BJ (cell line): ENCODE results near the gene ZNF22. TPM values are rescaled to one million over a fixed set of nuclear protein-coding genes. Genes with fewer than 3 reads are reported as not detected.

ENCODE experiments used
- CTCF ChIA-PET: fragments of 350-600 bp; formaldehyde crosslinking; extraction: SDS; loops from one replicate; lab custom pipeline; 2021; ENCODE audit warnings: antibody characterized with exemption, inconsistent platforms; lab: Yijun Ruan, JAX
- POLR2A ChIA-PET: fragments of 300-600 bp; sonication (Branson Sonifier 250); formaldehyde crosslinking; extraction: SDS; loops from one replicate; lab custom pipeline; 2021; ENCODE audit warnings: antibody characterized with exemption; lab: Charles Lee
- DNase-seq: peaks from one replicate; pipeline ENCODE4 v3.0.0-alpha.2; 2011; ENCODE audit warnings: low read depth
- H3K27me3 ChIP-seq: 2 replicates; pipeline ENCODE4 v1.6.0; 2011; ENCODE audit warnings: low read length; ENCODE audit not compliant: control insufficient read depth, insufficient read depth
- H3K36me3 ChIP-seq: 2 replicates; pipeline ENCODE4 v1.5.1; 2011; ENCODE audit warnings: low read length; ENCODE audit not compliant: control insufficient read depth, insufficient read depth
- H3K4me3 ChIP-seq: 2 replicates; pipeline ENCODE4 v1.5.1; 2011; ENCODE audit warnings: low read depth, mild to moderate bottlenecking, control low read depth, low read length
- polyA plus RNA-seq: library from polyadenylated mRNA; depleted of rRNA; stranded (reverse); fragments of >200 nt; gene quantifications from 2 replicates; pipeline ENCODE4 v1.2.3, GENCODE V29; 2011
- TF ChIP-seq, protein P1 (sequence below): IDR thresholded peaks from 2 replicates; pipeline ENCODE4 v1.5.1; 2011; ENCODE audit warnings: low read depth, mild to moderate bottlenecking, control low read depth, inconsistent platforms, low read length, moderate library complexity; ENCODE audit not compliant: insufficient read depth

The ZNF22 gene
- polyA plus RNA-seq, 1 experiment = 7.2 TPM

DNA sequence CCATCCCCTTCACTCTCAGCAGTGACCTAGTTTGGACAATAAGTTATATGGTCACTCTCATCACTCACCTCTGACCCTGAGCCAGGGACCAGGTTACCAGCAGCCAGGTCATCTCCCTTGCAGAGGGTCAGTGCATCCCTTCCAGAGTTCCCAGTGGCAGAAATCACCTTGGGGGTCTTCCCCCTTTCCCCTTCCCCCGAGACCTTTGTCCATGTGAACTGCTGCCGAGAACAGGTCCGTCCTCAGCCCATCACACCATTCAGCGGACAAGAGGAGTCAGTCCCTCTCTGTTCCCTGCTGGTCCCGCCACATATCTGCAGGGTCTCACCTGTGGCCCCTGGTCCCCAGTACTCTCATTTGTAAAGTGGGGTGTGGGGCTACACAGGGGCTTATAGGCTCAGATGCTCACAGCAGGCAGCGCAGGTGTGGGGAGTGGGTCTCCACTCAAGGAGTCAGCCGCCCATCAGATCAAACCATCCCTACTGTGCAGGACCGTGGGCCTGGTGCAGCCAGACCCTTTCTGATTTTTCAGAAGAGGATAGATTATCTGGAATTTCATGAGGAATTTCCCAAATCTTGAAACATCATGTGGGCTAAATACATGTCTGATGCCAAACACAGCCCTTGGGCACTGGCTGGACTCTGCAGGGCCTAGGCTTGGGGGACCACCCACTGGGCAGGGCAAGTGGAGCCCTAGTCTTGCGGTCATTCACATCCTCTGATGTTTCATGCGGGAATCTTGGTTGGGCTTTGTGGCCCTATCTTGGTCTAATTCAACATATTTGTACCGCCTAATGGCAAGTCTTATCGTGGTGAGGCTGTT is 28.6 kb upstream of the ZNF22 start:
- H3K36me3 ChIP-seq = no peaks in the 10 kb centered on the region; the same call in 1 of the 2 replicates
- TF ChIP-seq, protein P1, sequence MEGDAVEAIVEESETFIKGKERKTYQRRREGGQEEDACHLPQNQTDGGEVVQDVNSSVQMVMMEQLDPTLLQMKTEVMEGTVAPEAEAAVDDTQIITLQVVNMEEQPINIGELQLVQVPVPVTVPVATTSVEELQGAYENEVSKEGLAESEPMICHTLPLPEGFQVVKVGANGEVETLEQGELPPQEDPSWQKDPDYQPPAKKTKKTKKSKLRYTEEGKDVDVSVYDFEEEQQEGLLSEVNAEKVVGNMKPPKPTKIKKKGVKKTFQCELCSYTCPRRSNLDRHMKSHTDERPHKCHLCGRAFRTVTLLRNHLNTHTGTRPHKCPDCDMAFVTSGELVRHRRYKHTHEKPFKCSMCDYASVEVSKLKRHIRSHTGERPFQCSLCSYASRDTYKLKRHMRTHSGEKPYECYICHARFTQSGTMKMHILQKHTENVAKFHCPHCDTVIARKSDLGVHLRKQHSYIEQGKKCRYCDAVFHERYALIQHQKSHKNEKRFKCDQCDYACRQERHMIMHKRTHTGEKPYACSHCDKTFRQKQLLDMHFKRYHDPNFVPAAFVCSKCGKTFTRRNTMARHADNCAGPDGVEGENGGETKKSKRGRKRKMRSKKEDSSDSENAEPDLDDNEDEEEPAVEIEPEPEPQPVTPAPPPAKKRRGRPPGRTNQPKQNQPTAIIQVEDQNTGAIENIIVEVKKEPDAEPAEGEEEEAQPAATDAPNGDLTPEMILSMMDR = no peak
- H3K4me3 ChIP-seq = no peak overlapping the region
- POLR2A ChIA-PET = interaction anchor here (0.7 kb wide), 1 partner anchor 122 kb away, joined by 4 read pairs; no protein-coding TSS in a partner anchor
- DNase-seq = no peak
- CTCF ChIA-PET = interaction anchor here (0.9 kb wide), 1 partner anchor 39 kb away, joined by 4 read pairs; no protein-coding TSS in a partner anchor
- H3K27me3 ChIP-seq = no peaks in the 10 kb centered on the region

DNA sequence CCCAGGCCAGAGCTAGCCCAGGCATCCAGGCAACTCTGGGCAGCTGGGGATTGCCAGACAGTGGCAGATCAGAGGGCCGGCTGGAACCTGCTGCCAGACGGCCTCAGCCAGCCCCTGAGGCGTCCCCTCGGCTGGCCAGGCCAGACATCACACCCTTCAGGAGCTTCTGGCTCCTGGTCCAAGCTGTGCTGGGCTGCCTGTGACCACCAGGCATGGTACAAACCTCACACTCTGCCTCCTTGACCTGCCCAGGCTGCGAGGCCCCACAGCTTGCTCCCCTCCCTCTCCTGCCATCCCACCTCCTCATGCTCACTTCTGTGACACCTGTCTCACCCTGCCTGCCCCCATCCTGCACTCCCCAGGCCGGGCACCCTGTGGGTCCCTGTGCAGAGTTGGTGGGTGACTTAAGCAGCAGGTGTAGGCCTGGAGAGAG is 27.8 kb upstream of the ZNF22 start:
- no peaks in the 10 kb centered on the region for H3K27me3 ChIP-seq
- POLR2A ChIA-PET = interaction anchor here (0.7 kb wide), 1 partner anchor 123 kb away, joined by 4 read pairs; no protein-coding TSS in a partner anchor
- no peaks in the 10 kb centered on the region; the same call in 1 of the 2 replicates for H3K36me3 ChIP-seq
- H3K4me3 ChIP-seq = no peak overlapping the region
- no peak for DNase-seq
- CTCF ChIA-PET = interaction anchor here (1.0 to 2.2 kb wide), 2 partner anchors 23 to 40 kb away, joined by 3 to 11 read pairs; no protein-coding TSS in a partner anchor
- TF ChIP-seq, protein P1 = no peak

DNA sequence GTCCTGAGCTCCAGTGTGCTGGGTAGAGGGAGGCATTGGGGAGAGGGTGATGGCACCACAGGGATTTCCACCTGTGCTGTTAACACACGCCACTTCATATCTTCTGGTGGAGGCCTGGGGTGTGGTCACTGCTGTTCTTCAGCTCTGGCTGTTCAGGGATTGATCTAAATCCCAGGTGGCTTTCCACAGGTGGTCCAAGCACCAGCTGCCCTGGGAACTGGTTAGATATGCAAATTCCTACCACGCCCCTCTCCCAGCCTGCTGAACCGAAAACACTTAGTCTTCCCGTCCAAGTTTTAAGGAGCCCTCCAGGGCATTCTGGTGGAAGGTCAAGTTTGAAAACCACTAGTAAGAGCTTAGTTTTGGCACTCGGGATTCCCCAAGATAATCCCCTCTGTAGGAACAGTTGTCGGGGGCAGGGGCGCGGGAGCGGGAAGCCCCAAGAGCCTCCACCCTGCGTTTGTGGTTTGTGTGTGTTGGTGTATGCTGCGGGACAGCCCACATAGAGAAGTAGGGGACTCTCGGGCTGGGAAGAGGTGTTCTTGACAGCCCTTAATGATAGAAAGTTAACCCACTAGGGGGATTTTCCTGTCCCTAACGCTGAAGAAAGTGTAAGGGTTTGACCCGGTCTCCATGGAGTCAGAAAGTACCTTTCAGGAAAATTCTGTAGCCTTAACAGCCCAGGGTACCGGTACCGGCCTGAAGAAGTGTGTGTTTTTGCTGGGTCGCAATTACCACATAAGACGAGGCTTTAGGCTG is 27.2 kb upstream of the ZNF22 start:
- Histone ChIP-seq H3K4me3 (no peak overlapping the region), H3K27me3 (no peaks in the 10 kb centered on the region), H3K36me3 (no peaks in the 10 kb centered on the region; the same call in 1 of the 2 replicates)
- ChIA-PET POLR2A (interaction anchor here (0.7 kb wide), 1 partner anchor 124 kb away, joined by 4 read pairs; no protein-coding TSS in a partner anchor), CTCF (interaction anchor here (0.7 to 2.2 kb wide), 6 partner anchors 9 to 96 kb away, joined by 3 to 11 read pairs (median 3); no protein-coding TSS in a partner anchor)
- TF ChIP-seq, protein P1 = no peak
- DNase-seq = no peak

DNA sequence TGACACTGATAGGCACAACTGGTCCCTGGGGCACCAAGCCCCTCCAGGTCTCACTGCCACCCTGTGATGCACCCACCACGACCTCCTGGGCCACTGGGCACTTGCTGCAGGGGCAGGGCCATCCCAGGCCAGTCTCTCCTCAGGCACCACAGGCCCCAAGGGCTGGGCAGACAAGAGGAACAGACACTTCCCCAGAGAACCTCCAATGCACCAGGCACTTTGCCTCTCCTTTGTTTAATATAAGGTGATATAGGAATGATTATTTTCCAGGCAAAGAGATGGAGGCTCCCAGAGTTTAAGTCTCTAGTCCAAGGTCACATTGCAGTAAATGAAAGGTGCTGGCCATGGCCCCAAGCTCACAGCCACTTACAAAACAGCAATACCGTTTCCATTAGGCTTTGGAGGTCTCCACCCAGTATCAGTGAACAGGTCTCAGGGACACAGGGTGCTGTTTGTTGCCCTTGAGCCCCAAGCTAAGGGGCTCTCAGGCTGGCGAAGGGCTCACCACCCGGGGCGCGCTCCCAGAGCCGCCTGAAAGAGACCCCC is 26.6 kb upstream of the ZNF22 start:
- TF ChIP-seq, protein P1 = no peak

More for the DNA sequence above, 26.6 kb upstream of the ZNF22 start:
- CTCF ChIA-PET = interaction anchor here (0.7 to 2.2 kb wide), 5 partner anchors 10 to 96 kb away, joined by 3 to 11 read pairs (median 3); no protein-coding TSS in a partner anchor
- POLR2A ChIA-PET = no interaction called here
- no peak for DNase-seq
- H3K4me3 ChIP-seq = peak overlapping the region; percentile 37
- no peaks in the 10 kb centered on the region for H3K27me3 ChIP-seq
- H3K36me3 ChIP-seq = no peaks in the 10 kb centered on the region; the same call in 1 of the 2 replicates
